ENCODE data around the gene RRP8.

The RRP8 gene

DNA sequence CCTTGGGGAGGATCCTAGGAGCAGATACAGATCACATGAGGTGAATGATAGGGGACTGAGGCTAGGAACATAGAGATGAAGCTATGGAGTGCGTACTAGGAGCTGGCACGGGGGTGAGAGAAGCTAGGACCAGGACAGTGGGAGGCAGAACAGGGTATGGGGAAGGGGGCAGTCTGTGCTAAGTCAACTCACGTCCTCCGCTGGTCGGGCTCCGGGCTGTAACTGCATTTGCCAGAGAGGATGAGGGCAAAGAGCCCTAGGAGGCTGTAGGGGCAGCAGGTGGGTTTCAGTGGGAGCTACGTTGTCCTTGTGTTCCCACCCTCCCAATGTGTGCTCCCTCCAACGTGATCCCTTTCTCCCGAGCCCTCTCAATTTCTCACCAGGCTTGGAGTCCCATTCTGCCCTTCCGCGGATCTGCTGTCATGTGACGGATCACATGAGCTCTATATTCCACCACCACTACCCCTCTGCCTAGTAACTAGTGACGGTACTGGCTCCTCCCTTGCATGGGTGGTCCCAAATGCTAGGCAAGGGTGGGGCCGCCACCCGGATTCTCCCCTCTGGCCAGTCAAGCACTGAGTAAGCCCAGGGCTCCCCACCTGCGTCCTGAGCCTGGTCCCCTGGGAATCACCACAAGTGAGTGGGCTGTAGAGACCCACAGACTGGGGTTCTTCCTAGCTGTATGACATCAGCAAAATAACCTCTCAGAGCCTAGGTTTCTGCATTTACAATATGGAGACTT is 15.8 kb upstream of the RRP8 start, which contains the start of gene TPP1:
TSS of gene TPP1 (minus strand) at position 419 of the 742 bp plus-strand sequence. CDS start at position 397, 22 bp downstream.
- peak; percentile 78 for DNase-seq (ENCODE audit: low read depth)
- H3K4me3 ChIP-seq (ENCODE audit: low read depth, low read length), result peak within 1 kb of the TSS; percentile 93

DNA sequence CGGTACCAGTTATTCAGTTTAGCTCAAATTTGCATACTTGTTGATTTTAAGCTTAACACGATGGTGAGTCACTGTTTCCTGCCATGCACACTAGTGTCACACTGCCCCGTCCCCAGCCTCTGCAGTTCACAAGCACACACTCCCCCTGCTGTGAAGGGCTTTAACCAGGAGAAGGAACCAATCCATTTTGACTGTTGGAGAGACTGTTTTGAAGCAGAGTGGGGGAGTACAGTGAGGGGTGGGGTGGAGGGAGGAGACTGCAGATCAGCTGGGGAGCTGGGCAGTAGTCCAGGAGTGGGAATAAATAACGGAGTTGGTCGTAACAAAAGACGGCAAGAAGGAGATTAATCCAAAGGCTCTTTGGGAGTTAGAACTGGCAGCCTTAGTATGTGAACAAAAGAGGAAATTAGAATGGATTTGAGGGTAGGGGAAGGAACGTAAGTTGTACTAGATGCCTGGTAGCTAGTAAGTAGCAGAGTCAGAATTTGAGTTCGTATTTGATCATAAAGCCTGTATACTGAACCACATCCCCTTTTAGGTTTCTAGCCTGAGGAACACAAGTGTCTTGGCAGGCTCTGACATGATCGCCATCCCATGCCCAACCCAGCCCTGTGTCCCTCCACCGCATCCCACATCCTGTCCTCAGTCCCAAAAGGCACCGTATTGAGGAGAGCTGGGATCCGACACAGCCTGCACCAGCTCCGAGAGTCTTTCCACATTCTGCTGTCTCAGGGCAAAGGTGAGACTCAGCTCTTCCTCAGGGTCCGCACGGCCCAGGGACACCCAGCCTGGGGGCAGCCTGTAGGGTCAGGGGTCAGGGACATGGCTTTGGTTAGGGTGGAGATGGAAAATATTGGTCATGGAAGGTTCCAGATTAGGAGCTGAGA is 14.9 kb upstream of the RRP8 start:
- DNase-seq (ENCODE audit: low read depth), result peak; percentile 35
- peak overlapping the region; percentile 93 for H3K4me3 ChIP-seq (ENCODE audit: low read depth, low read length)

DNA sequence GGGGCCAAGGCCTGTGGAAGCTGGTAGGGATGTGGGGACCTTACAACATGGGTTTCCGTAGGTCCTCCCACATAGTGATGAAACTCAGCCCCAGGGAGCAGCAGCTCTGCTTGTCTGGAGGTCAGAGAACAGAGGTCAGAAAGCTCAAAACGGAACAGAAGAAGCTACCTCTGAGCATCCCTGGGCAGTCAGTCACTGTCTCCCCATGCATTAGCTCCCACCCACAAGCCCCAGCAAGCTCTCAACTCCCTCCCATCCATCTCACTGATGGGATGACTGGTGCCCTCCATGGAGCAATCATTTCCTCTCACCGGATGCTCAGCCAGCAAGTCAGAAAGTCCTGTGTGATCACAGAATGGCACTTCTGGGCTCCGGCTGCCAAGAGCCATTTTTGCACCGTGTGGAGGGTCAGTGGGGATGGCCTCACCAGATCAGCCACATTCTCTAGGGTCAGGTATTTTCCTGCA is 13.9 kb upstream of the RRP8 start:
- H3K4me3 ChIP-seq (ENCODE audit: low read depth, low read length), result no peak overlapping the region
- DNase-seq (ENCODE audit: low read depth), result no peak

DNA sequence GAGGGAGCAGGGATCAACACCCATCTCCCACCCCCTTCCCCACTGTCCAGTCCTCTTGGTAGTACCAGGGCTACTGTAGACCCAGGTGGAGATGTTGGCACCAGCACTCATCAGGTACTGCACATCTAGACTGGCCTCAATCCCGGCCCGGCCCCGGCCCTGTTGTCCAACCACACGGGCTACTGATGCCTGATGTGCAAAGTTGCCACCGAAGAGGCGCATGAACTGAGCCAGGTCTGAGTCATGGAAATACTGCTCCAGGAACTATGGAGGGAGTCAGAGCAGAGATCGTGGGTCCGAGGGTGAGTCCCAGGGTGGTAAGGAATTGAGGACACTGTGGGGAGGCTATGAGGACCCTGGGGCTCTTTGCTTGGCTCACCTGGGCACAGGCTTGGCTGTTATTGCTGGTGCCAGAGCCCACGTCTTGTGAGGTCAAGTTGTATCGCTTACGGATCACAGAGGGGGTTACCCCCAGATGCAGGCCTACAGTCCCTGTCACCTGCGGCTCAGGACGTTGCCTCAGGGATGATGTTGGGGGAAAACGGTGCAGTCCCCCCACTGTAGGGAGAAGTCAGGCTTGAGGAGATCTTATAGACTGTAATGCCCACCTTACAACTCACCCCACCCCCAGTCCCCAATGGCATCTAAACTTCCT is 13.3 kb upstream of the RRP8 start:
- no peak overlapping the region for H3K4me3 ChIP-seq (ENCODE audit: low read depth, low read length)
- DNase-seq (ENCODE audit: low read depth), result no peak

GRCh38 chr11:6615882-6616585 is 12.6 kb upstream of the RRP8 start:
- DNase-seq (ENCODE audit: low read depth), result no peak
- H3K4me3 ChIP-seq (ENCODE audit: low read depth, low read length), result no peak overlapping the region

- no peak for DNase-seq (ENCODE audit: low read depth)
- H3K4me3 ChIP-seq (ENCODE audit: low read depth, low read length), result no peak overlapping the region
Observed at GRCh38 chr11:6615046-6615445, 11.6 kb upstream of the RRP8 start.

GRCh38 chr11:6614446-6614845 is 11.0 kb upstream of the RRP8 start:
- no peak for DNase-seq (ENCODE audit: low read depth)
- H3K4me3 ChIP-seq (ENCODE audit: low read depth, low read length), result no peak overlapping the region

DNA sequence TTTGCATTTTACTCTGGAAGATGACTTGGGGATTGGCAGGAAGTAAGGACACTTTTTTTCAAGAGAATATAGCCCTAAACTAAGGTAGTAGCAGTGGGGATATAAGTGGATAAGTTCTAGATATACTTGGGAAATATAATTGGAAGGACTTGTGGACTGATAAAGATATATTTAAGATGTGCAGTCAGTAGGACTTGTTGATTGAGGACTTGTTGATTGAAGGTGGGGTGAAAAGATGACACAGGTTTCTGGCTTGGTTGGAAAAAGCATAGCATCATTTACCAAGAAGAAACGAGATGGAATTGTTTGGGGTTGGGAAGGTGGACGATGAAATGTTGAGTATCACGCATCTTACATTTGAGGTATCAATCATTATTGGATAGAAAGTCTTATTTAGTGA is 10.1 kb upstream of the RRP8 start:
- no peak overlapping the region for H3K4me3 ChIP-seq (ENCODE audit: low read depth, low read length)
- no peak for DNase-seq (ENCODE audit: low read depth)

DNA sequence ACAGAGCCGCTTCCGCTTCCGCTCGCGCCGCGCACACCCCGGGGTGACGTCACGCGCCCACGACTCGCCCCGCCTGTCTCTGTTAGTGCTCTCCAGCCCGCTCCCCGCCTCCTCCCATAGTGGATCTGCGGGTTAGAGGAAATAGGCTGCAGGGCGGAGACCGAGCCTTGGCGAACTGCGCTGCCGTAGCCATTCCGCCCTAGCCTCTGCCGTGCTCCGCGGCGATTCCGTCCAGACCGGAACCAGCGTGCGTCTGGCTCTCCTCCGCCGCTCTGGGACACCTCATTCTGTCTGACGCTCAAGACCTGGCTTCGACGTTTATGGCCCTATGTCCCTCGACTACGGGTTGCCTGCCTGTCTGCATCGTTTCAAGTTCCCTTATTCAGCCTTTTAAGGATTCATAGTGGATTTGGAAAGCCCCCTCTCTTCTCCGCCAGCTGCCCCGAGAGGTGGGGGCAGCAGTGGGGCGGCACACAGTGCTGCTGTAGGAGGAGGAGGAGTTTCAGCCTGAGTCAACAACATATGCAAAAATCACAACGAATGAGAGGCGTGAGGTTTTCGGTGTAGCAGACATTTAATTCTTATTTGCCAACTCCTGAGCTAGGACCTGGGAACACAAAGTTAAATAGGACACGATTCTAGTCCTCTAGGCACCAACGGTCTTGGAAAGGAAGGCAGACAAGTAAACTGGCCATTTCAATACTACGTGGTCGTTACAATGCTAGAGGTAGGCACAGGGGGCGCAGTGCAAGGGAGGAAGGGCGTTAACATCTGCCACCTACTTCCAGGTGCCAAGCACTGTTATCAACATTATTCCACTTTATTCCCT is 9.0 kb upstream of the RRP8 start, which contains the start of gene TAF10:
TSS of gene TAF10 (minus strand) at position 4 of the 829 bp plus-strand sequence. CDS start 27 bp downstream, outside the sequence.
- peak; percentile 87 for DNase-seq (ENCODE audit: low read depth)
- peak within 1 kb of the TSS; percentile 77 for H3K4me3 ChIP-seq (ENCODE audit: low read depth, low read length)

GRCh38 chr11:6611963-6612212 is 8.5 kb upstream of the RRP8 start:
- DNase-seq (ENCODE audit: low read depth), result no peak
- peak overlapping the region; percentile 77 for H3K4me3 ChIP-seq (ENCODE audit: low read depth, low read length)

DNA sequence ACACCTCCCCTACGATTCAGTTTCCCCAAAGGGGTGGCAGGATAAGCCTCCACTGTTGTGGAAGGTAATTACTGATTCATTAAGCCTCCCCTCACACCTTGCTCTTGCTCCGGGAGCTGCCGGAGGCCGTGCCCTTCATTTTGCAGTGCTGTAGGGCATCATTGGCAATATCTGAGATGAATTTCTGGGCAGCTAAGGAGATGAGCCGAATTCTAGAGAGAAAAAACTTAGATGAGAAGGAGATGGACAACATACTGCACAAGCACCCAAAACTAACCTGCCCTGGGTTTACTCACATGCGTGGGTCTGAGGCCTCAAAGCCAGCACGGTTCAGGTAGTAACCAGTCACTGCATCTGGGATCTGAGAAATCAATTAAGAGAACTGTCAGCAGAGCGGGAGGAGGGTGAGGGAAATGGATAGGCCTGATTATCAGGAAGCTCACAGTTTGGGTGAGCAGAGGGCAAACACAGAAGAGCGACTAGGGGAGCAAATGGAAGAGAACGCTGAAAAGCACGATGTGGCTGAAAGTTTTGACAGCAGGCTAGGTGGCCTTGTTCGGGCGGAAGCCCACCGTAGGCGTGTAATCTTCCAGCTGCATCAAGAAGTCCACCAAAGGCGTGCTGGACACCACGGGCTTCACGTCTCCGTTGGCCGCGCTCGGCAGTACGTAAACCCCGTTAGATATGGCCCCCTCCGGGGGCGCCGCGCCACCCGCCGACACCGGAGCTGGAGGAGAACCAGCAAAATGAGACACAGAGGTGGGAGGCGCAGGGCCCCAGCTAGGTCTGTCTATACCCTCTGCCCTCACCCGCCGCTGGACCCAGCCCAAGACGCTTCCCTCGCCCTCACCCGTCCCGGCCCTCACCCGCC is 7.9 kb upstream of the RRP8 start:
- H3K4me3 ChIP-seq (ENCODE audit: low read depth, low read length), result peak overlapping the region; percentile 77
- no peak for DNase-seq (ENCODE audit: low read depth)

DNA sequence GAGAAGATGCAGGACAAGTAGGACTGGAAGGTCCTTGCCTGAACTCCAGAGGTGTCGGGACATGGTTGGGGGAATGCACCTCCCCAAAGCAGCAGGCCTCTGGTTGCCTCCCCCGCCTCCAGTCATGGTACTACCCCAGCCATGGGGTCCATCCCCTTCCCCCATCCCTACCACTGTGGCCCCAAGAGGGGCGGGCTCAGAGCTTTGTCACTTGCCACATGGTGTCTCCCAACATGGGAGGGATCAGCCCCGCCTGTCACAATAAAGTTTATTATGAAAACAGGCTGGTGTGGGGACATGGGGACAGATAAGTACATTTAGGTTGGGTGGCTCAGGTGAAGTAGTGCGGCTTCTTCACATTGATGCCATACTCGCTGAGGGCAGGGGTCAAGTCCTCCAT is 7.2 kb upstream of the RRP8 start:
- no peak overlapping the region for H3K4me3 ChIP-seq (ENCODE audit: low read depth, low read length)
- DNase-seq (ENCODE audit: low read depth), result no peak

DNA sequence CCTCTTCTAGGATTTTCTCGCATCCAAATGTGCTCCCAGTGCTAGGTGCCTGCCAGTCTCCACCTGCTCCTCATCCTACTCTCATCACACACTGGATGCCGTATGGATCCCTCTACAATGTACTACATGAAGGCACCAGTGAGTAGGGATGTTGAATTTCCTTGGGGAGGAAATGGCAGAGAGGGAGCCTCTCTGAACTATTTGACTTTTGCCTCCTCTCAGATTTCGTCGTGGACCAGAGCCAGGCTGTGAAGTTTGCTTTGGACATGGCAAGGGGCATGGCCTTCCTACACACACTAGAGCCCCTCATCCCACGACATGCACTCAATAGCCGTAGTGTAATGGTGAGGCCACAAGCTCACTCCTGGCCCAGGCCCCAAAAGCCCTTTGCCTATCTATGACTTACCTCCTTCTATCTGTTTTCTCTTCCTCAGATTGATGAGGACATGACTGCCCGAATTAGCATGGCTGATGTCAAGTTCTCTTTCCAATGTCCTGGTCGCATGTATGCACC is 6.1 kb upstream of the RRP8 start:
- no peak for DNase-seq (ENCODE audit: low read depth)
- no peak overlapping the region for H3K4me3 ChIP-seq (ENCODE audit: low read depth, low read length)

DNA sequence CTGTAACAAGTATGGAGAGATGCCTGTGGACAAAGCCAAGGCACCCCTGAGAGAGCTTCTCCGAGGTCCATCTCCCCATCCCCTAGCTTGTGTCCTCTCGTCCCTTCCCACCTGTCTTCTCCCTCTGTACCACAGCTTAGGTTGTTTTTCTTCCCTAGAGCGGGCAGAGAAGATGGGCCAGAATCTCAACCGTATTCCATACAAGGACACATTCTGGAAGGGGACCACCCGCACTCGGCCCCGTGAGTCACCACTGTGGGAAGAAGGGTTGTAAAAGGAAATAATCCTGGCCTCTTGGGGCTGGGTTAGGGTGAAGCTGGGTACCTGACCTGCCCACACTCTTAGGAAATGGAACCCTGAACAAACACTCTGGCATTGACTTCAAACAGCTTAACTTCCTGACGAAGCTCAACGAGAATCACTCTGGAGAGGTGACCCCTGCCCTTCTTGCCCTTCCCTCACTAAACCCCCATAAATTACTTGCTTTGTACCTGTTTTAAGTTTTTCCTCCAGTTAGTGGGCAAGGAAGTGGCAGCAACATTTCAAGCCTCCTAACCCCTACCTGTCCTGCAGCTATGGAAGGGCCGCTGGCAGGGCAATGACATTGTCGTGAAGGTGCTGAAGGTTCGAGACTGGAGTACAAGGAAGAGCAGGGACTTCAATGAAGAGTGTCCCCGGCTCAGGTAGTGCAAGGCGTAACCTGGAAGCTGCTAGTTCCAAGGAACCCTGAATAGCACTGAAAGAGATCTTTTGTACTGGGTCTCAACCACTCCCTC is 5.5 kb upstream of the RRP8 start:
- no peak for DNase-seq (ENCODE audit: low read depth)
- H3K4me3 ChIP-seq (ENCODE audit: low read depth, low read length), result no peak overlapping the region

DNA sequence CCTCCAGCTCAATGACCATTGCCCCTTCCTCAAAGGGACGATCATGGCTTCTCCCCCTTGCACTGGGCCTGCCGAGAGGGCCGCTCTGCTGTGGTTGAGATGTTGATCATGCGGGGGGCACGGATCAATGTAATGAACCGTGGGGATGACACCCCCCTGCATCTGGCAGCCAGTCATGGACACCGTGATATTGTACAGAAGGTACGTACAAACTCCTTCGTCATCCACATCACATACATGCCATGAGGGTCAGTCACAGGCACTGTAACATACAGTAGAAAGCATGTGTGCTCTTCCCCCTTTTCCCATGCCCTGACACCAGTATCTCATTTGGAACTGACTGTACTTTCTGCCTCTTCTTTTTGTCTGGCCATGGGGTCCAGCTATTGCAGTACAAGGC is 4.6 kb upstream of the RRP8 start:
- DNase-seq (ENCODE audit: low read depth), result no peak
- H3K4me3 ChIP-seq (ENCODE audit: low read depth, low read length), result no peak overlapping the region

GRCh38 chr11:6607190-6607795 is 3.9 kb upstream of the RRP8 start:
- peak overlapping the region; percentile 4 for H3K4me3 ChIP-seq (ENCODE audit: low read depth, low read length)
- DNase-seq (ENCODE audit: low read depth), result no peak

Measured in skeletal muscle cell (primary cell).